ENCODE measurements around the gene VSIG10L.

- TF ChIP-seq CTCF (IDR thresholded peaks at IDR 0.05; ENCODE audit: borderline replicate concordance, extremely low read depth, low read length, poor library complexity, severe bottlenecking) (no peak), EZH2 (IDR thresholded peaks at IDR 0.05; ENCODE audit: borderline replicate concordance, low read depth, low read length, severe bottlenecking) (no peak)
Measured at GRCh38 chr19:51341976-51342580, at the start of gene VSIG10L.

Measured in DND-41 (cell line).